T-helper 1 cell treated with Interleukin-12 subunit alpha and Interleukin-12 subunit beta and Interleukin-4 antibody, amounts not matched to agents 30 ng/mL and 1 ng/mL, for 36 hours (primary cell): ENCODE measurements around the gene MRPS24. TPM values are rescaled to one million over a fixed set of nuclear protein-coding genes. Genes with fewer than 3 reads are reported as not detected.
"Not testable (repeated sequence)": the region's sequence is repeated elsewhere in the genome, so short reads cannot be mapped to it uniquely, and the experiment has no call there.

Experiments used
- intact Hi-C: fragments of 100-400 bp; cut with micrococcal nuclease; formaldehyde crosslinking; loops from one replicate; pipeline ENCODE4 v1.15.1; 2024
- total RNA-seq: library from RNA; stranded (reverse); gene quantifications from 2 replicates; pipeline ENCODE4 v1.2.3, GENCODE V29; 2022

MRPS24 gene
- total RNA-seq, 1 donor from 2014 or later, result 71.8 TPM

GRCh38 chr7:43843296-43843695 lies 26.0 kb downstream of the MRPS24 start:
- intact Hi-C loops, result no loop called here

GRCh38 chr7:43838201-43838658 lies 31.1 kb downstream of the MRPS24 start:
- intact Hi-C loops, result loop anchor here (1.0 to 5.0 kb wide), 5 partner anchors 79 to 1895 kb away; no protein-coding TSS in a partner anchor

- intact Hi-C loops, result loop anchor here (1.0 to 5.0 kb wide), 8 partner anchors 35 to 1952 kb away; partner anchors contain the start of genes COA1, MRPL32, MRPS24 and PSMA2
These were observed 34.7 kb downstream of the MRPS24 start for GRCh38 chr7:43834463-43835251.

GRCh38 chr7:43830917-43831316 lies 38.4 kb downstream of the MRPS24 start:
- intact Hi-C loops, result loop anchor here (5.0 kb wide), 1 partner anchor 1949 kb away; no protein-coding TSS in a partner anchor

GRCh38 chr7:43825391-43825808 lies 43.9 kb downstream of the MRPS24 start:
- intact Hi-C loops, result no loop called here

GRCh38 chr7:43824963-43825362 lies 44.4 kb downstream of the MRPS24 start:
- intact Hi-C loops, result no loop called here

GRCh38 chr7:43824513-43824912 lies 44.8 kb downstream of the MRPS24 start:
- intact Hi-C loops, result not testable (repeated sequence)

- intact Hi-C loops, result no loop called here
These were observed 45.4 kb downstream of the MRPS24 start for GRCh38 chr7:43823941-43824340.

- intact Hi-C loops, result not testable (repeated sequence)
These were observed 45.9 kb downstream of the MRPS24 start for GRCh38 chr7:43823425-43823824.

Other genes with a start within 250 kb of the MRPS24 start
- gene COA1, start 140.0 kb downstream of the MRPS24 start, total RNA-seq, result 57.6 and 60.0 TPM in 2 replicates
- 37.2 and 37.6 TPM in 2 replicates for gene BLVRA, start 110.8 kb downstream of the MRPS24 start, total RNA-seq
- gene URGCP, start 37.1 kb upstream of the MRPS24 start, total RNA-seq, result 24.1 and 25.1 TPM in 2 replicates
- gene UBE2D4, start 56.9 kb upstream of the MRPS24 start, total RNA-seq, result 10.0 and 11.6 TPM in 2 replicates
- 0.12 TPM in 1 of 2 replicates, not detected in the other for gene SPDYE1, start 128.4 kb upstream of the MRPS24 start, total RNA-seq
- 161 and 165 TPM in 2 replicates for gene DBNL, start 175.2 kb upstream of the MRPS24 start, total RNA-seq
- gene PGAM2, start 196.1 kb upstream of the MRPS24 start, total RNA-seq, result 0.34 and 0.66 TPM in 2 replicates
- 29.6 and 34.2 TPM in 2 replicates for gene POLM, start 213.0 kb upstream of the MRPS24 start, total RNA-seq
- 6.1 and 9.0 TPM in 2 replicates for gene AEBP1, start 234.8 kb upstream of the MRPS24 start, total RNA-seq